H1 (cell line): ENCODE data around the gene DBR1. TPM values are rescaled to one million over a fixed set of nuclear protein-coding genes. Genes with fewer than 3 reads are reported as not detected.

Source experiments
- polyA plus RNA-seq, 7 experiments: library from polyadenylated mRNA; depleted of rRNA in 3 of 7; stranded (reverse) in 5 of 7; unstranded in 2 of 7; fragments of >200 nt in 5 of 7; fragments of 200-250 nt in 2 of 7; gene quantifications; 1 replicate in 5 of 7; 2 replicates in 1 of 7; 4 replicates in 1 of 7; pipeline versions ENCODE4 v1.2.1 to v1.2.3, GENCODE V29; 2011 to 2013; ENCODE audit warnings: missing spikeins in 2 of 7, mixed read lengths in 2 of 7
- total RNA-seq: library from RNA; stranded (reverse); fragmentation: NEBNext Ultra II Directional; extraction: Animal tissue kit (Norgen Biotek cat#: 25700); gene quantifications from 2 replicates; pipeline ENCODE4 v1.2.1, GENCODE V29; 2021

DBR1 gene
- total and polyA plus RNA-seq, 2 of the 8 experiments (the other 6 are each of a cell fraction or from before 2014, with no cell fraction given), result 10.1 to 18.3 TPM

Other genes with a start within 250 kb of the DBR1 start
- gene CLDN18, start 164.8 kb downstream of the DBR1 start, total RNA-seq, result not detected in 2 replicates
- not detected in 2 replicates for gene CLDN18, start 164.8 kb downstream of the DBR1 start, polyA plus RNA-seq (2011; rRNA removed)
- gene DZIP1L, start 59.3 kb downstream of the DBR1 start, total RNA-seq, result 6.9 and 8.3 TPM in 2 replicates
- gene DZIP1L, start 59.3 kb downstream of the DBR1 start, polyA plus RNA-seq (2011; rRNA removed), result 6.5 and 9.0 TPM in 2 replicates
- not detected in 2 replicates for gene A4GNT, start 42.5 kb downstream of the DBR1 start, total RNA-seq
- gene A4GNT, start 42.5 kb downstream of the DBR1 start, polyA plus RNA-seq (2011; rRNA removed), result not detected in 2 replicates
- 43.1 and 47.3 TPM in 2 replicates for gene ARMC8, start 12.4 kb upstream of the DBR1 start, total RNA-seq
- 46.5 and 58.5 TPM in 2 replicates for gene ARMC8, start 12.4 kb upstream of the DBR1 start, polyA plus RNA-seq (2011; rRNA removed)
- gene NME9, start 154.9 kb upstream of the DBR1 start, total RNA-seq, result not detected in 2 replicates
- 0.11 TPM in 1 of 2 replicates, not detected in the other for gene NME9, start 154.9 kb upstream of the DBR1 start, polyA plus RNA-seq (2011; rRNA removed)
- 15.6 and 16.2 TPM in 2 replicates for gene MRAS, start 173.7 kb upstream of the DBR1 start, total RNA-seq
- 10.6 and 15.1 TPM in 2 replicates for gene MRAS, start 173.7 kb upstream of the DBR1 start, polyA plus RNA-seq (2011; rRNA removed)